Osteocyte (in vitro differentiated cells): Measurements from ENCODE around the gene CORO7. TPM values are rescaled to one million over a fixed set of nuclear protein-coding genes. Genes with fewer than 3 reads are reported as not detected.

Source experiments
- DNase-seq: peaks from one replicate; pipeline ENCODE4 v3.0.0; 2021; ENCODE audit warnings: mixed read lengths; ENCODE audit not compliant: unreplicated experiment; ENCODE audit errors: extremely low spot score
- H3K27ac Mint-ChIP-seq: one replicate; pipeline ENCODE4 v1.8.0; 2021; ENCODE audit warnings: mild to moderate bottlenecking, mixed read lengths; ENCODE audit not compliant: unreplicated experiment
- H3K27me3 Mint-ChIP-seq: one replicate; pipeline ENCODE4 v1.8.0; 2021; ENCODE audit warnings: mixed read lengths; ENCODE audit not compliant: unreplicated experiment
- H3K36me3 Mint-ChIP-seq: one replicate; pipeline ENCODE4 v1.8.0; 2021; ENCODE audit warnings: mixed read lengths; ENCODE audit not compliant: unreplicated experiment
- H3K4me1 Mint-ChIP-seq: one replicate; pipeline ENCODE4 v1.8.0; 2021; ENCODE audit warnings: mixed read lengths; ENCODE audit not compliant: unreplicated experiment
- H3K4me3 Mint-ChIP-seq: one replicate; pipeline ENCODE4 v1.8.0; 2021; ENCODE audit warnings: mild to moderate bottlenecking, moderate library complexity, mixed read lengths; ENCODE audit not compliant: unreplicated experiment
- H3K9me3 Mint-ChIP-seq: one replicate; pipeline ENCODE4 v1.8.0; 2021; ENCODE audit warnings: mixed read lengths; ENCODE audit not compliant: unreplicated experiment
- total RNA-seq: library from RNA; stranded (reverse); gene quantifications from 2 replicates; pipeline ENCODE4 v1.2.1, GENCODE V29; 2021
- TF ChIP-seq, protein P1 (sequence below): fragments of 200-600 bp; sonication (generic); IDR thresholded peaks from 2 replicates; pipeline ENCODE4 v1.5.0; 2021; ENCODE audit warnings: antibody characterized with exemption, mild to moderate bottlenecking, moderate library complexity

CORO7 gene
- total RNA-seq, 1 donor from 2014 or later = 40.1 TPM

DNA sequence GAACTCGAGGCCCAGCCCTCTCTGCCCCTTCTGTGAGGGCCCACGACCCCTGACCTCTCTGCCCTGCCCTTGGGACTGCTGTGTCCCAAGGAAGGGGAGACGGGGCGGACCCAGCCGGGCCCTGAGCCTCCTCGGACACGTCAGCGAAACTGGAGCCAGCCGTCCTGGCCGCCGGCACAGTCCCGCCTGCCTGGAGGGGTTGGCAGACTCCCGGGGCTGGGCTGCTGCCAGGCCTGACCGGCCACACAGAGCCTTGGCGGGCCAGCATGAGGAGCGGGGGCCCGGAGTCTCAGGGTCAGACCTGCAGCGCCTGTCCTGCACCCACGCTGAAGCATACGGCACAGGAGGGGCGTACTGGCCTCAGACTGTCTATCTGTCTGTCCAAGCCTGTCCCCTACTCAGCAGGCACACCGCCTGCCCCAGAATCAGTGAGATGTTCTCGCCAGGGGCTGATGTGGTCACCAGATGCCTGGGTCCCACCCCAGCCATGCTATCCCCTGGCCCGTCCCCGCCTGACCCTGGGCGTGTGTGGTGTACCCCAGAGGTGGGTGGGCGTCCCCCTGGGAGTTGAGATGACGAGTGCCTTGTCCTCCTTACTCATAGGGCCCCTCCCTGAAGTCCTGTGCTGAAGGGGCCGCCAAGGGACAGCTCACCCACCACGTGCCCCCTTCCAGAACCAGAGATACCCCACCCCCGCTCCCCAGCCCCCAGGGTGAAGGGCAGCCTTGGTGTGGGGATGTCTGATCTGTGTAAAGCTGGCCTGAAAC is 40.1 kb downstream of the CORO7 start:
- TF ChIP-seq, protein P1, sequence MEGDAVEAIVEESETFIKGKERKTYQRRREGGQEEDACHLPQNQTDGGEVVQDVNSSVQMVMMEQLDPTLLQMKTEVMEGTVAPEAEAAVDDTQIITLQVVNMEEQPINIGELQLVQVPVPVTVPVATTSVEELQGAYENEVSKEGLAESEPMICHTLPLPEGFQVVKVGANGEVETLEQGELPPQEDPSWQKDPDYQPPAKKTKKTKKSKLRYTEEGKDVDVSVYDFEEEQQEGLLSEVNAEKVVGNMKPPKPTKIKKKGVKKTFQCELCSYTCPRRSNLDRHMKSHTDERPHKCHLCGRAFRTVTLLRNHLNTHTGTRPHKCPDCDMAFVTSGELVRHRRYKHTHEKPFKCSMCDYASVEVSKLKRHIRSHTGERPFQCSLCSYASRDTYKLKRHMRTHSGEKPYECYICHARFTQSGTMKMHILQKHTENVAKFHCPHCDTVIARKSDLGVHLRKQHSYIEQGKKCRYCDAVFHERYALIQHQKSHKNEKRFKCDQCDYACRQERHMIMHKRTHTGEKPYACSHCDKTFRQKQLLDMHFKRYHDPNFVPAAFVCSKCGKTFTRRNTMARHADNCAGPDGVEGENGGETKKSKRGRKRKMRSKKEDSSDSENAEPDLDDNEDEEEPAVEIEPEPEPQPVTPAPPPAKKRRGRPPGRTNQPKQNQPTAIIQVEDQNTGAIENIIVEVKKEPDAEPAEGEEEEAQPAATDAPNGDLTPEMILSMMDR = no peak
- peak; percentile 92 for DNase-seq
- no peaks in the 10 kb centered on the region for H3K27me3 Mint-ChIP-seq
- H3K4me1 Mint-ChIP-seq = peaks cover 65% of the 10 kb centered on the region
- H3K27ac Mint-ChIP-seq = peak overlapping the region; percentile 85
- no peaks in the 10 kb centered on the region for H3K9me3 Mint-ChIP-seq
- H3K36me3 Mint-ChIP-seq = no peaks in the 10 kb centered on the region
- H3K4me3 Mint-ChIP-seq = peak overlapping the region; percentile 32

DNA sequence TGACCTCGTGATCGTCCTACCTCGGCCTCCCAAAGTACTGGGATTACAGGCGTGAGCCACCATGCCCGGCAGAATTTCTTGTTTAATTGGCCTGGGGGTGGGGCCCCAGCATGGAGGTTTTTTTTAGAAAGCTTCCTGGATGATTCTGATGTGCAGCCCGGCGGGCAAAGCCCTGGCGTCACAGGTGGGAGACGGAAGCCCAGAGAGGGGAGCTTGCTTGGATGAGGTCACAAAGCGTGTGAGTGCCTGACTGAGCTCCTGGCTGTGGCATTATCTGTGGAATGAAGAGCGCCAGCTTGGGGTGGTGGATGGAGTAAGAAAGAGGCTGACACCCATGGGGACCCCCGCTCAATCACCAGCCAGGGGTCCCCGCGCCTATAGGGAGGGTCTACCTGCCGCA is 40.7 kb downstream of the CORO7 start:
- TF ChIP-seq, protein P1 = no peak
- peaks cover 67% of the 10 kb centered on the region for H3K4me1 Mint-ChIP-seq
- H3K9me3 Mint-ChIP-seq = no peaks in the 10 kb centered on the region
- H3K27ac Mint-ChIP-seq = peak overlapping the region; percentile 85
- no peaks in the 10 kb centered on the region for H3K27me3 Mint-ChIP-seq
- peak overlapping the region; percentile 32 for H3K4me3 Mint-ChIP-seq
- DNase-seq = no peak
- H3K36me3 Mint-ChIP-seq = no peaks in the 10 kb centered on the region

DNA sequence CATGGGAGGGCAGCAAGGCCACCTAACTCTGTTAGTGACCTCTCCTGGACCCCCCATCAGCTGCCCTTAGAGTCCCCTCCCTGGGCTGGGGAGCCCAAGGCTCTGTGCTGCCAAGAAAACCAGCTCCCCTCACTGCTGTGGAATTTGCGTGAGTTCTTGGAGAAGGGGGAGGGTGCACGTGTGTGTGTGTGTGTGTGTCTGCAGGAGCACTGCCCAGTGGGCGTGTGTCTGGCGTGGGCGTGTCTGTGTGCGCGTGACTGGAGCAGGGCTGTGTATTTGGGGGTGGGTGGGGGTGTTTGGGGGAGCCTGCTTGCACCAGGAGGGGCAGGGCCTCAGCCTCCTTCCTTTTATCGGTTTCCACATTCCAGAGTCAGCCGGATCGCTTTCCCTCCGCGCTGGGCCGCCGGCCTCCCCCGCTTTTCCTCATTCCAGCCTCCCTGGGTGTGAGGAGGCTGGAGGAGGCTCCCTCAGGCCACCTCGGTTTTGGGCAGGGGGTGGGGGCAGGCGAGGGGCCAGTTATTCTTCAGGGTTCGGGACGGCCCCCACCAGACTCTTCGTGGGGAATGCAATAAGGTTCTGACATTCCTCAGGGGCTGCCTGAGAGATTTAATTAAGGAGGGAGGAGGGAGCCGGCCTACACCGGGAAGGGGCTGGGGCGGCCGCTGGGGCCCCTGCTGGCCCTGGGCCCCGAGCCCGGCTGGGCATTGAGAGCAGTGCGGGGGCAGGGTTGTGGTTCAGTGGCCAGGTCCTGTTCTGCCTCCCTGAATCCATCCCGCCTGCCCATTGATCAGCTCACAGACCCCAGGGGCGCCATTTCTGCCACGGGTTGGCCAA is 42.3 kb downstream of the CORO7 start:
- H3K27ac Mint-ChIP-seq = peak overlapping the region; percentile 82
- no peaks in the 10 kb centered on the region for H3K36me3 Mint-ChIP-seq
- H3K4me3 Mint-ChIP-seq = peak overlapping the region; percentile 89
- no peak for DNase-seq
- TF ChIP-seq, protein P1 = no peak
- H3K9me3 Mint-ChIP-seq = no peaks in the 10 kb centered on the region
- no peaks in the 10 kb centered on the region for H3K27me3 Mint-ChIP-seq
- H3K4me1 Mint-ChIP-seq = peaks cover 68% of the 10 kb centered on the region

GRCh38 chr16:4373356-4373908 is 43.0 kb downstream of the CORO7 start:
- H3K9me3 Mint-ChIP-seq = no peaks in the 10 kb centered on the region
- peak overlapping the region; percentile 89 for H3K4me3 Mint-ChIP-seq
- peaks cover 70% of the 10 kb centered on the region for H3K4me1 Mint-ChIP-seq
- H3K27me3 Mint-ChIP-seq = no peaks in the 10 kb centered on the region
- H3K27ac Mint-ChIP-seq = peak overlapping the region; percentile 82
- H3K36me3 Mint-ChIP-seq = no peaks in the 10 kb centered on the region
- DNase-seq = no peak
- TF ChIP-seq, protein P1 = no peak
